ENCODE results near the gene ARFGEF2. TPM values are rescaled to one million over a fixed set of nuclear protein-coding genes. Genes with fewer than 3 reads are reported as not detected.
"Not testable (repeated sequence)": the region's sequence is repeated elsewhere in the genome, so short reads cannot be mapped to it uniquely, and the experiment has no call there.

The ARFGEF2 gene
- total and polyA plus RNA-seq, 8 donors: 6.9 to 26.2 (median 23.0) TPM

DNA sequence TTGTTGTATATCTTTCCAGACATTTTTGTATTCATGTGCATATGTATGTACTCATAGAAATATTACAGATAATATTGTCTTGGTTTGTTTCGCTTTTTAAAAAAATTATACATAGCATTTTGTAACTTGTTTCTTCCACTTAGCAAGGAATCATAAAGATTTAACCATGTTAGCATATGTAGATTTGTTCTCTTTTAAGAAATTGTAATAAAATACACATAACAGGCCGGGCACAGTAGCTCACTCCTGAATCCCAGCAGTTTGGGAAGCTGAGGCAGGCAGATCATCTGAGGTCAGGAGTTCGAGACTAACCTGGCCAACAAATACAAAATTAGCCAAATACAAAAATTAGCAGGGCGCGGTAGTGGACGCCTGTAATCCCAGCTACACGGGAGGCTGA lies 80.2 kb downstream of the ARFGEF2 start:
- no peaks in the 10 kb centered on the region for H3K9me3 ChIP-seq
- no peaks in the 10 kb centered on the region for H3K4me1 ChIP-seq
- intact Hi-C loops (cut with DNase I): no loop called here
- H3K27ac ChIP-seq: no peak overlapping the region
- TF ChIP-seq, protein P1, sequence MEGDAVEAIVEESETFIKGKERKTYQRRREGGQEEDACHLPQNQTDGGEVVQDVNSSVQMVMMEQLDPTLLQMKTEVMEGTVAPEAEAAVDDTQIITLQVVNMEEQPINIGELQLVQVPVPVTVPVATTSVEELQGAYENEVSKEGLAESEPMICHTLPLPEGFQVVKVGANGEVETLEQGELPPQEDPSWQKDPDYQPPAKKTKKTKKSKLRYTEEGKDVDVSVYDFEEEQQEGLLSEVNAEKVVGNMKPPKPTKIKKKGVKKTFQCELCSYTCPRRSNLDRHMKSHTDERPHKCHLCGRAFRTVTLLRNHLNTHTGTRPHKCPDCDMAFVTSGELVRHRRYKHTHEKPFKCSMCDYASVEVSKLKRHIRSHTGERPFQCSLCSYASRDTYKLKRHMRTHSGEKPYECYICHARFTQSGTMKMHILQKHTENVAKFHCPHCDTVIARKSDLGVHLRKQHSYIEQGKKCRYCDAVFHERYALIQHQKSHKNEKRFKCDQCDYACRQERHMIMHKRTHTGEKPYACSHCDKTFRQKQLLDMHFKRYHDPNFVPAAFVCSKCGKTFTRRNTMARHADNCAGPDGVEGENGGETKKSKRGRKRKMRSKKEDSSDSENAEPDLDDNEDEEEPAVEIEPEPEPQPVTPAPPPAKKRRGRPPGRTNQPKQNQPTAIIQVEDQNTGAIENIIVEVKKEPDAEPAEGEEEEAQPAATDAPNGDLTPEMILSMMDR (IDR thresholded peaks at IDR 0.05): no peak
- FAIRE-seq: no peak
- no peak for DNase-seq
- peaks cover 0 to 46% (median 18%) of the 10 kb centered on the region in 3 donors for H3K36me3 ChIP-seq
- no peak overlapping the region for H3K4me3 ChIP-seq
- WGBS, 2 donors: 96 to 98% methylated on average over 7 of the region's 7 CpGs
- no peak for ATAC-seq
- H3K27me3 ChIP-seq: no peaks in the 10 kb centered on the region

DNA sequence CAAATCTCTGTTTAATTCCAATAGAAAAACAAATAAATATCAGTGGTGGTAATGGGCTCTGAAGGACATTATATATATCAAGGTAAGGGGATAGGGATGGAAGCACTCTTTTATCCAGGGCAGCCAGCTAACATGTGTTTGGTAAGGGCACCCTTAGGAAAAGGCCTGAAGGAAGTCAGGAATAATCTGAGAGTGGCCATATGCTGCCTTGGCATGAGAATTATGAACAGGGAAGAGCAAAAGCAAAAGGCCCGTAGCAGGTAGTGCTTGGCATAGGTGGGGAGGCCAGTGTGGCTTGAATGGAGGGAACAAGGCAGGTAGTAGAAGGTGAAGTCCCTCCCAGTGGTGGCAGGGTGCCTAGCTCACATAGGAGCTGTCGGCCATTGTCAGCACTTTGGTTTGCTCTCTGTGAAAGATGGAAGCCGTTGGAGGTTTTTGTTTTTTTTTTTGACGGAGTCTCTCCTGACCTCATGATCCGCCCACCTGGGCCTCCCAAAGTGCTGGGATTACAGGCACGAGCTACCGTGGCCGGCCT lies 85.0 kb downstream of the ARFGEF2 start:
- TF ChIP-seq, protein P1 (IDR thresholded peaks at IDR 0.05): no peak
- DNase-seq (no peak), FAIRE-seq (no peak), ATAC-seq (peak in 1 of 4 donors; percentile 5)
- Histone ChIP-seq H3K27me3 (no peaks in the 10 kb centered on the region), H3K27ac (peak overlapping the region in 2 of 4 donors; percentile 11 to 17), H3K9me3 (no peaks in the 10 kb centered on the region), H3K36me3 (peaks cover 0 to 4% (median 0%) of the 10 kb centered on the region in 3 donors), H3K4me1 (peaks cover 23 to 30% (median 29%) of the 10 kb centered on the region in 3 donors), H3K4me3 (no peak overlapping the region)
- 80 to 82% methylated on average over 8 of the region's 8 CpGs for WGBS, 2 donors
- intact Hi-C loops (cut with DNase I): no loop called here

DNA sequence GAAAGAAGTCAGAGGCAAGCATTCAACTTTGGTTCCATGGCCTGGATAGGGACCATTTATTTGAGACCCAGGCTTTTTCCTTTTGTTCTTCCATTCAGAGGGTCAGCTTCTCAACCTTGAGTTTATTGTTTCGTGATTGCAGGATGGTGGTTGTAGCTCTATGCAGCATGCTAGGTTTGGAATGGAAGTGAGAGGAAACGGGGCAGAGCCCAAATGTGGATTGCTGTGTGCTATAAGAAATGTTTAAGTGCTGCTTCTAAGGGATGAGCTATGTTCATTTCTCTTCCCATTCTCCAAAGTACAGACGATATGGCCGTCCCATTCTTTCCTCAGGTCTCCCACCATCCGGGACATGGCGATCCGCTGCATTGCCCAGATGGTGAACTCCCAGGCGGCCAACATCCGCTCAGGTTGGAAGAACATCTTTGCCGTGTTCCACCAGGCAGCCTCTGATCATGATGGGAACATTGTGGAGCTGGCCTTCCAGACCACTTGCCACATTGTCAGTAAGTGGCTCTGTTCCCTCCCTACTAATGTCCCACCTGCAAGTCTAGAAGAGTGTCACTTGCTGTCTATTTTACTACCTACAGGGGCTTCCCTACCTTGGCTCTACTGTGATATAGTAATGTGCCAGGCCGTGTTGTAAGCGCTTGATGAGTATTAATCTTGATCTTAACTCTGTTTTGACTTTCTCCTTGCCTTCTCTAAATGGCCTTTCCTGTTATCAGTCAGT lies 88.6 kb downstream of the ARFGEF2 start:
- Histone ChIP-seq H3K27ac (peak overlapping the region; percentile 23 to 76 (median 32)), H3K36me3 (peaks cover 0 to 17% (median 11%) of the 10 kb centered on the region in 3 donors), H3K4me3 (no peak overlapping the region), H3K4me1 (peaks cover 23 to 30% (median 29%) of the 10 kb centered on the region in 3 donors), H3K27me3 (no peaks in the 10 kb centered on the region), H3K9me3 (no peaks in the 10 kb centered on the region)
- 82 to 86% methylated on average over 12 of the region's 12 CpGs for WGBS, 2 donors
- FAIRE-seq (no peak), ATAC-seq (no peak), DNase-seq (no peak)
- intact Hi-C loops (cut with DNase I): no loop called here
- TF ChIP-seq, protein P1 (IDR thresholded peaks at IDR 0.05): no peak

DNA sequence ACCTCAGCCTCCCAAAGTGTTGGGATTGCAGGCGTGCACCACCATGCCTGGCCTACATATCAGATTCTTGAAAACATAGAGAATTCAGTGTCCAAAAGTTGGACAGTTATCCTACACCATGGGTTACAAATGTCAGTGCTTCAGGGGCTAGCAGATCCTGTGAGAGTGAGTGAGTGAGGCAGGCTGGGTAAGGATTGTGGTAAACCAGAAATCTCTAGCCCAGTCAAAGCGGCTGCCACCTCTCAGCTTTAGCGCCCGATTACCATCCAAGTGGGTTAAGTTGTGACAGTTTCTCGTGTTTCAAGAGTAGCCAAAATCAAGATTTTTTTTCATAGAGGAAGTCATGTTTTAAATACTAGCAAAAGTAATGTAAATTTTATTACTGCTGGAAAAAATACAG lies 102.7 kb downstream of the ARFGEF2 start:
- H3K27me3 ChIP-seq: no peaks in the 10 kb centered on the region
- 95 to 97% methylated on average over 5 of the region's 5 CpGs for WGBS, 2 donors
- FAIRE-seq: no peak
- ATAC-seq: no peak
- H3K36me3 ChIP-seq: peaks cover 0 to 51% (median 22%) of the 10 kb centered on the region in 3 donors
- TF ChIP-seq, protein P1 (IDR thresholded peaks at IDR 0.05): no peak
- no peak overlapping the region for H3K4me3 ChIP-seq
- no peaks in the 10 kb centered on the region for H3K9me3 ChIP-seq
- H3K4me1 ChIP-seq: no peaks in the 10 kb centered on the region
- H3K27ac ChIP-seq: no peak overlapping the region
- DNase-seq: no peak
- intact Hi-C loops (cut with DNase I): no loop called here

GRCh38 chr20:49028177-49028576 lies 106.7 kb downstream of the ARFGEF2 start:
- ATAC-seq; H3K9me3 ChIP-seq; H3K27me3 ChIP-seq; H3K27ac ChIP-seq; H3K4me1 ChIP-seq; FAIRE-seq; DNase-seq; H3K4me3 ChIP-seq; intact Hi-C loops (cut with DNase I): not testable (repeated sequence)
- H3K36me3 ChIP-seq: peaks cover 0 to 62% (median 27%) of the 10 kb centered on the region in 3 donors
- 97 to 98% methylated on average over 2 of the region's 2 CpGs for WGBS, 2 donors
